ENCODE data around the gene RAP2B.

GRCh38 chr3:153158189-153158588 is 3.8 kb upstream of the RAP2B start:
- TF ChIP-seq CTCF (IDR thresholded peaks at IDR 0.05 in 4 of 5, conservative IDR thresholded peaks at IDR 0.05 in 1 of 5) = no peak
- no peak for TF ChIP-seq POLR2A (IDR thresholded peaks at IDR 0.05)

All from gastrocnemius medialis (tissue), 4 donors.